Measurements from ENCODE around the gene DNAI1.

The DNAI1 gene

DNA sequence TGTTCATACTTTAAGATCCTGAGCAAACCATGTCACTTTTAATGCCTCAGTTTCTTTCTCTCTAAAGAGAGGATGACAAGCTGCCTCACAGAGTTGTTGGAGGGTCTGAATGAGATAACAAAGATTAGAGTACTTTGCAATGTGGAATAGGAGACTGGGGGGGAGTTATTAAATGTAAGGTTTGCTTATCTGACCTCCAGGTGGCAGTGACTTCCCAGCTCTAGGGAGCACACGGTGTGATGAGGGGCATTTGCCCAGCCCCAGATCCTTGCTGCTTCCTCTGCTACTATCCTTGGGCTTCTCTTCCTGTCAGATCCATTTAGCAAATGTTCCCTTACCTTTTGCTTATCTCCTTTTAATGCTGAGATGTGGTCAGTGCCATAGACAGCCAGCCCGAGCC lies 33.4 kb downstream of the DNAI1 start:
- no peak for DNase-seq

GRCh38 chr9:34493972-34494535 lies 35.4 kb downstream of the DNAI1 start:
- no peak for DNase-seq

DNA sequence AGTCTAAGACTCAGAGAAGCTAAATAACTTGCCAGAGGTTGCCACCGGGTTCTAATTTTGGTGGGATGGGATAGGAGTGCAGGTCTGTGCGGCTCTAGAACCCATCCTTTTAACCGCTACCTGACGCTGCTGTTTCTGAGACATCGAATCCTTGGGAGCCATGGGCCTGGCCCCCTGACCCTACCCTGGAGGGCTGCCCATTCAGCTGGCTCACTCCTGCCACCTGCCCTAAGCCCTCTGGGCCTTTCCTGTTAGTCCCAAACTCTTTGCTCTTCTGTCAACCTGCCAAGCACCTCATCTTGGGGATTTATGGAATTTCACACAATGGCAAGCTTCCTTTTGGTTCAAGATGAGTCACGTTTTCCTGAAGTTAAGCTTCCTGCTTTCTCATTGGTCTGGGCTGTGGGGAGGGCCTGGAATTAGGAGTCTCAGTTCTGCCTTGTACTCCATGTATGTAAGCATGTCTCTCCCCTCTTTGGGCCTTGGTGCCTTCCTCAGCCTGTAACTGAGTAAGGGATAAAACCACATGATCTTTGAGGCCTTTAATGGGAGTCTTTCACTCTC lies 37.6 kb downstream of the DNAI1 start:
- DNase-seq = no peak

DNA sequence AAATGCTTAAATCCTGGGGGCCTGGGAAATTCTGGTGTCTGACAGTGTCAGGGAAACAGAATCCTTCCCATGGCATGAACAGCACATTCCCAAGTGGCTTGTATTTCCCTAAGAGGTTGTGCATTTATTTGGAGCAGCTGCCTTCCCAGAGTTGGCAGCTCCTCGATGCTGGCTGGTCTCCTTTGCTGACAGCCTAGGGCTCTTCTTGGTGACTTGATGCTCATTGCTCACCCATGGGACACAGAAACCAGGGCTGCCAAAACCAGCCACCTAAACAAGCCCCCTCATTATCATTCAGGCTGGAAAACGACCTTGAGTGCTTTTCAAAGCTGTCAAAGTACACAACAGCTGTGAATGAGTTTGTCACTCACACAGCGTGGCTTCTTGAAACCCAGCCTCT lies 39.9 kb downstream of the DNAI1 start:
- no peak for DNase-seq

DNA sequence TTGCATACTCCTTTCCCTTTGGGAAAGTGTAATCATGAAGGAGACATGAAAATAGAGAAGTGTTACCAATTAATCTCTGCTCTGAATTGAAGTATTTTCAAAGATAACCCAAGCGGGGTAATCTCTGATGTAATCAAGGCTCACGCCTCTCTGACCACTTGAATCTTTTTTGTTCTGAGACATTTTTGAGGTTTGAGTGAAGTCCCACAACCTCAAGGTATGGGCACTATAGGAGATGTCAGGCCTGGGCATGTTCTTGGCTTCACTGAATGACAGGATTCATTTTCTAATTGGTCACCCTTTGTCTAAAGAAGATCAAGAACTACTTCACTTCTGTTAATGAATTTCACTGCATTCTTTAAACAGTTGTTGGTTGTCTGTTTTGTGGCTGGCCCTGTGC lies 40.5 kb downstream of the DNAI1 start:
- DNase-seq = no peak

- DNase-seq = peak; percentile 55
Measured at GRCh38 chr9:34500623-34501267, 42.1 kb downstream of the DNAI1 start.

DNA sequence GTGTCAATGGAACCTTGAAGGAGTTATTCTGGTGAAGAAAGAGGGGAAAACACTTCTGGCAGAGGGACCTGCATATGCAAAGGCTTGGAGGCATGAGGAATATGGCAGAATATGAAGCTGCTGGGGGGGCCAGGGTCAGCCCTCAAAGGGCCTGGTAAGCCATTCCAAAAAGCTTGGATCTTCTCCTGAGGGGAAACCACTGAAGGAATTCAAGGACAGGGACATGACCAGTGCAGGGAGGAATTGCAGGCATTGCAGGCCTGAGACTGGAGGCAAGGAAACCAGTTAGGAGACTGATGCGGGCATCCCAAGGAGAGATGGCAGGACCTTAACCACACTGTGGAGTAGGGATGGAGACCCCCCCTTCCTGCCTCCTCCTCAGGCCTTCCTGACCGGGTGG lies 42.8 kb downstream of the DNAI1 start:
- no peak for DNase-seq

GRCh38 chr9:34501889-34502425 lies 43.4 kb downstream of the DNAI1 start:
- no peak for DNase-seq

DNA sequence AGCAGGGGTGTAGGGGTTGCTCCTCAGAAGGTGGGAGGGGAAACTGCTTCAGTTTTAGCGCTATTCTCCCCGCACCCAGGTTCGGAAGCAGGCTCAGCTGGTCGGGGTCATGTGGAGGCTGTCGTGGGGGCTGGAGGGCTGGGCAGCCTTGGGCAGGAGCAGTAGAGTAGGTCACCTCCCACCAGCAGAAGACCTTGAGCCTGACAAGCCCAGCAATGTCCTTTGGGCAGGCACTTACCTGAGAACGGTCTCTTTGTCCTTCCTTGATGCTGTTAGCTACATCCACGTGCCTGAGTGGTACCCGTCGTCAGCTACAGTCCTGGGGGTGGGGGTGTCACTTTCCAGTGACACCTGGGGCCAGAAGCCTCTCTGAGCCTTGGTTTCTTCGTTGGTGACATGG lies 43.9 kb downstream of the DNAI1 start:
- no peak for DNase-seq

GRCh38 chr9:34502891-34503290 lies 44.3 kb downstream of the DNAI1 start:
- no peak for DNase-seq

- no peak for DNase-seq
Measured at GRCh38 chr9:34503406-34503805, 44.8 kb downstream of the DNAI1 start.

- DNase-seq = no peak
Measured at GRCh38 chr9:34505370-34506120, 46.9 kb downstream of the DNAI1 start.

DNA sequence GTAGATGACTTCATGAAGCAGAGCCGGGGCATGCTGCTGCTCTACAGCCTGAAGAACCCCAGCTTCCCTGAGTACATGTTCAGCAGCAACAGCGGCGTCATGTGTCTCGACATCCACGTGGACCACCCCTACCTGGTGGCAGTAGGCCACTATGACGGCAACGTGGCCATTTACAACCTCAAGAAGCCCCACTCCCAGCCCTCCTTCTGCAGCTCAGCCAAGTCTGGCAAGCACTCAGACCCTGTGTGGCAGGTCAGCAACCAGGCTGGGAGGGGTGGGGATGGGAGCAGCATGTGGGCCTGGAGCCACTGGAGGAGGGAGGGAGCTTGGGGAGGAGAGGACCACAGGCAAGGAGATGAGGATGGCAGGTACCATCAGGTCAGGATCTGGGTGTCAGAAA lies 48.0 kb downstream of the DNAI1 start:
- no peak for DNase-seq

GRCh38 chr9:34507556-34507955 lies 49.0 kb downstream of the DNAI1 start:
- no peak for DNase-seq

DNA sequence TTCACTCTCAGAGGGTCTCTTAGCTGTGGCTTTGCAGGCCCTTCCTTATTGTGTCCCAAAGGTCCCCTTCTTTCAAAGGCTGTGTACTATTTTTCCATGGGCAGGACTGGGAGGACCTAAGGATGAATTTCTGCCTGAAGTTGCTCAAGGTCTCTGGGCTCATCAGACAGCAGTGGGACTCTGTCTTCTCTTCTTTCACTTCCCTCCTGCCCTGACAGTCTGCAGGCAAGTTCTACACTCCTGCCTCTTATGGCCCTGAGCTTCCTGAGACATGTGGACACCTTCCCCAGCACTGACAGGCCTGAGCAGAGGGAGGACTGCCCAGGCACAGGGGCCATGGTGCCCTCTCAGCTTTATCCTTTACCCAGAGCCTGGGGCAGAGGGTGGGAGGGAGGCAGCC lies 49.4 kb downstream of the DNAI1 start:
- no peak for DNase-seq

GRCh38 chr9:34508463-34508862 lies 49.9 kb downstream of the DNAI1 start:
- DNase-seq = no peak

DNA sequence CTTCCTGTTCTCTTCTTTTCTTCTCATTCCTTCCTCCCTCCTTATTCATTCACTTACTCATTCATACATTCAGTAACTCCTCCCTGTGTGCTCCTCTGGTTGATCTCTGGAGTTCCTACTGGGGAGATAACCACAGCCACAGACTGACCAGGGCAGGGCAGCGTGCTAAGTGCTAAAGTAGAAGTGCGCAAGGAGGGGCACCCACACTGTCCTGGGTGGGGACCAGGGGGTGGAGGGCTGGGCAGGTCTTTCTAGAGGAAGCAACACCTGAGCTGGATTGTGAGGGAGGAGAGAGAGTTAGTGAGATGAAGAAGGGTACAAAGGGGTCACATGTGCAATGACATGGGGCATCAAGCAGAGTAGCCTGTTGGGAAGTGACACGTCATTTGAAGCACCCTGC lies 50.3 kb downstream of the DNAI1 start:
- DNase-seq = no peak

GRCh38 chr9:34510497-34511468 lies 52.2 kb downstream of the DNAI1 start:
- no peak for DNase-seq

- DNase-seq = no peak
Measured at GRCh38 chr9:34512131-34513078, 53.8 kb downstream of the DNAI1 start.

DNA sequence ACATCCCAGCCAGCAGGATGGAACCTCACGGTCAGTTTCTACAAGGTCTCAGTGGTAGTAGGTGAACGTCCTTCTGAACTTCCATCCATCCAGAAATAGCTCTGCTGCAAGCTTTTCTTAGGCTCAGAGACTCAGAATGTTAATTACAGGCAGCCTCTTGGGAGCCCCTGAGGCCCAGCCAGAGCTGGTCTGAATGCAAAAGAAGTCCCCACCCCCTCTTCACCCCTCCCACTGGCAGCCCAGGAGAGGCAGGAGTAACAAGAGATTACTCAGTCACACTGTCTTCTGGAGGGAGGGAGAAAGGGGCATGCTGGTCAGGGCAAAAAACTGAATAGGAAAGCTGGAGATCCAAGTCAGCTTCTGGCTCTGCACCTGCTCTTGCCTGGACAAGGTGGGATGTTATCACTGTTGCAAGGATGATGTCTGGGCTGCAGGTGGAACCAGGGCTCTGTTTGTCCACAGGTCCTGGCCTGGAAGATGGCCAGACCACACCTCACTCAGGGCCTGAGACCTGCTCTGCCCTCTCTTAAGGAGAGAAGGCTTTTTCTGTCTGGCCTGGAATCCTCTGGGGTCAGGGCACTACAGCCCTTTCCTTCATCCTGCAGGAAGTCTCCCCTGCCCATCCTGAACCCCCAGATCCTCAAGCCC lies 55.1 kb downstream of the DNAI1 start:
- no peak for DNase-seq

GRCh38 chr9:34514401-34514800 lies 55.8 kb downstream of the DNAI1 start:
- DNase-seq = no peak

Measured in CD4-positive, alpha-beta T cell treated with Interleukin-15 for 1 hour (primary cell).